Neuronal stem cell (in vitro differentiated cells): Measurements from ENCODE around the gene PRR35. TPM values are rescaled to one million over a fixed set of nuclear protein-coding genes. Genes with fewer than 3 reads are reported as not detected.
A peak's percentile ranks its signal among the peaks of the same experiment; 100 is the strongest.

Experiments used
- DNase-seq: peaks from one replicate; pipeline ENCODE4 v3.0.0-alpha.2; 2013; ENCODE audit warnings: low spot score
- H2AFZ ChIP-seq: one replicate; pipeline ENCODE4 v1.6.1; 2013; ENCODE audit warnings: mild to moderate bottlenecking, low read length, inconsistent platforms
- H2AK5ac ChIP-seq: 2 replicates; pipeline ENCODE4 v1.6.1; 2013; ENCODE audit warnings: low read depth, mild to moderate bottlenecking, inconsistent platforms, low read length, moderate library complexity, mixed read lengths
- H2BK120ac ChIP-seq: 2 replicates; pipeline ENCODE4 v1.6.1; 2013; ENCODE audit warnings: low read depth, mild to moderate bottlenecking, inconsistent platforms, low read length, moderate library complexity, mixed read lengths
- H2BK12ac ChIP-seq: one replicate; pipeline ENCODE4 v1.6.1; 2013; ENCODE audit warnings: low read length, inconsistent platforms
- H2BK15ac ChIP-seq: 2 replicates; pipeline ENCODE4 v1.6.1; 2013; ENCODE audit warnings: mild to moderate bottlenecking, low read length, inconsistent platforms, mixed read lengths
- H2BK5ac ChIP-seq: one replicate; pipeline ENCODE4 v1.6.1; 2013; ENCODE audit warnings: inconsistent platforms, mild to moderate bottlenecking, low read length, moderate library complexity
- H3K14ac ChIP-seq: one replicate; pipeline ENCODE4 v1.6.1; 2013; ENCODE audit warnings: low read length, inconsistent platforms
- H3K18ac ChIP-seq: 2 replicates; pipeline ENCODE4 v1.6.1; 2013; ENCODE audit warnings: low read length, inconsistent platforms
- H3K23ac ChIP-seq: 2 replicates; pipeline ENCODE4 v1.6.1; 2013; ENCODE audit warnings: low read depth, mild to moderate bottlenecking, mixed read lengths, low read length, inconsistent platforms; ENCODE audit not compliant: poor library complexity
- H3K27ac ChIP-seq: replicated peaks from 3 replicates; pipeline ENCODE4 v1.5.1; 2013; ENCODE audit warnings: low read length, inconsistent platforms
- H3K27me3 ChIP-seq, 3 experiments: 2 replicates each; pipeline ENCODE4 v1.6.1; 2013; ENCODE audit warnings: low read length in 3 of 3, mild to moderate bottlenecking in 2 of 3, inconsistent platforms in 1 of 3, low read depth in 1 of 3, mixed read lengths in 1 of 3, moderate library complexity in 1 of 3; ENCODE audit not compliant: control insufficient read depth in 3 of 3, insufficient read depth in 3 of 3
- H3K36me3 ChIP-seq, 2 donors: replicated peaks in 1 of 2; 2 replicates each; pipeline ENCODE4 v1.6.1; 2013; ENCODE audit warnings: low read length in 2 of 2; ENCODE audit not compliant: control insufficient read depth in 2 of 2, insufficient read depth in 2 of 2
- H3K4ac ChIP-seq: 2 replicates; pipeline ENCODE4 v1.6.1; 2013; ENCODE audit warnings: inconsistent platforms, mild to moderate bottlenecking, low read length, moderate library complexity
- H3K4me1 ChIP-seq, 2 donors: 1 replicate in 1 of 2; 2 replicates in 1 of 2; pipeline ENCODE4 v1.6.1; 2013; ENCODE audit warnings: low read length in 2 of 2, low read depth in 1 of 2; ENCODE audit not compliant: control insufficient read depth in 2 of 2, insufficient read depth in 1 of 2
- H3K4me2 ChIP-seq: one replicate; pipeline ENCODE4 v1.6.1; 2013; ENCODE audit warnings: mild to moderate bottlenecking, low read length, inconsistent platforms; ENCODE audit not compliant: insufficient read depth, poor library complexity, severe bottlenecking
- H3K4me3 ChIP-seq, 2 donors: 2 replicates each; pipeline ENCODE4 v1.5.1; 2013; ENCODE audit warnings: low read length in 2 of 2, mild to moderate bottlenecking in 2 of 2, inconsistent platforms in 1 of 2, moderate library complexity in 1 of 2
- H3K79me1 ChIP-seq: one replicate; pipeline ENCODE4 v1.6.1; 2013; ENCODE audit warnings: low read depth, mild to moderate bottlenecking, inconsistent platforms, low read length, moderate library complexity
- H3K9ac ChIP-seq: one replicate; pipeline ENCODE4 v1.6.1; 2013; ENCODE audit warnings: mild to moderate bottlenecking, low read depth, low read length, inconsistent platforms; ENCODE audit not compliant: poor library complexity
- H3K9me3 ChIP-seq, 2 donors: replicated peaks in 1 of 2; 2 replicates each; pipeline versions ENCODE3 to v1.6.1; 2013; ENCODE audit warnings: low read length in 2 of 2, mild to moderate bottlenecking in 2 of 2, inconsistent platforms in 1 of 2, low read depth in 1 of 2, mixed read lengths in 1 of 2, moderate library complexity in 1 of 2; ENCODE audit not compliant: control insufficient read depth in 2 of 2, insufficient read depth in 1 of 2
- H4K8ac ChIP-seq: one replicate; pipeline ENCODE4 v1.6.1; 2013; ENCODE audit warnings: low read depth, mild to moderate bottlenecking, inconsistent platforms, low read length, moderate library complexity
- H4K91ac ChIP-seq: one replicate; pipeline ENCODE4 v1.6.1; 2013; ENCODE audit warnings: low read length, low read depth, mild to moderate bottlenecking, inconsistent platforms; ENCODE audit not compliant: poor library complexity
- WGBS, 2 donors: extraction: QIAGEN DNeasy Blood & Tissue Kit; methylation state at CpG; one replicate each; pipeline ENCODE4 v1.1.7; 2013; ENCODE audit warnings: missing lambda C conversion rate in 2 of 2, mixed read lengths in 1 of 2; ENCODE audit not compliant: insufficient read length in 2 of 2, insufficient replicate concordance in 1 of 2; ENCODE audit errors: extremely low coverage in 2 of 2; 5-methylcytosine and 5-hydroxymethylcytosine counted together
- small RNA-seq: library from polyadenylated mRNA; stranded (forward); fragments of <200 nt; extraction: miRNeasy Mini kit (QIAGEN cat#:217004); gene quantifications from one replicate; pipeline ENCODE3, GENCODE V24; 2013; ENCODE audit not compliant: insufficient read depth

Gene PRR35

DNA sequence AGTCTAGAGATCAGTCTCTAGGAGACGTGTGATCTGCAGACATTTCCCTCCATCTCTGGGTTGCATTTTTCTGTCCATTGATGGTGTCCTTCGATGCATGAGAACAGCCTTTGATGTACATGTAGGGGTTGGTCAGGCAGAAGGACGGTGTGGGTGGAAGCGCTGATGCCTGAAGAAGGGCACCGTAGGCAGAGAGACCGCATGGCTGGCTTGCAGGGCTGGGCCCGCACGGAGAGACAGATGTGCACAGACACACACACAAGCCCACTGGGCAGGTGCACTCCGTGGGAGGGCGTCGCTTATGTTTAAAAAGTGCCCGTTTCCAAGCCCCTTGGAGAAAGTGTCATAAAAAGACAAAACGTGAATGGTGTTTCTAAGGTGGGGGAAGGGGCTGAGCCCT lies 54.9 kb downstream of the PRR35 start:
- H3K4me3 ChIP-seq: no peak overlapping the region
- H2AFZ ChIP-seq: no peak overlapping the region
- no CpG with 5 or more reads among the region's 13 CpGs for WGBS, 2 donors
- peaks cover 5 to 6% of the 10 kb centered on the region in 2 donors for H3K9me3 ChIP-seq
- no peak overlapping the region for H2BK15ac ChIP-seq
- H3K14ac ChIP-seq: no peak overlapping the region
- H4K91ac ChIP-seq: no peak overlapping the region
- H3K27ac ChIP-seq: no peak overlapping the region
- H3K36me3 ChIP-seq: peaks cover 1 to 11% of the 10 kb centered on the region in 2 donors
- H2BK12ac ChIP-seq: no peak overlapping the region
- no peaks in the 10 kb centered on the region for H3K4me1 ChIP-seq
- no peak for DNase-seq
- no peak overlapping the region for H2BK120ac ChIP-seq
- H3K4ac ChIP-seq: no peak overlapping the region
- no peak overlapping the region for H3K9ac ChIP-seq
- no peak overlapping the region for H2BK5ac ChIP-seq
- H3K23ac ChIP-seq: peak overlapping the region; percentile 80
- H3K18ac ChIP-seq: peak overlapping the region; percentile 71
- H3K79me1 ChIP-seq: peaks cover 19% of the 10 kb centered on the region
- H3K4me2 ChIP-seq: no peak overlapping the region
- no peaks in the 10 kb centered on the region for H3K27me3 ChIP-seq
- H2AK5ac ChIP-seq: no peak overlapping the region
- no peak overlapping the region for H4K8ac ChIP-seq

Small RNA genes within 50 kb of the gene (small RNA-seq; reads per million reads assigned to genes)
- gene MIR3176 (34.7 reads per million, percentile 89 among the genes with 10 or more reads in this experiment), gene MIR5587 (3.9 reads per million, percentile 6 among the genes with 10 or more reads in this experiment), gene Z98883.1 (not detected)
